Gastroesophageal sphincter (tissue), 3 donors: Measurements from ENCODE around the gene TIMM23.

Experiments used
- CTCF ChIP-seq, 4 experiments: fragments of 200-600 bp in 2 of 4; fragments of 450-650 bp in 2 of 4; sonication (generic) in 1 of 4; IDR thresholded peaks; one replicate each; pipeline ENCODE4 v1.5.1; 2017 to 2019; ENCODE audit warnings: antibody characterized with exemption in 4 of 4, mild to moderate bottlenecking in 2 of 4, moderate library complexity in 2 of 4
- EP300 ChIP-seq: sonication (generic); formaldehyde crosslinking; IDR thresholded peaks from one replicate; pipeline ENCODE4 v1.6.1; 2017; ENCODE audit warnings: antibody characterized with exemption, mild to moderate bottlenecking
- POLR2A ChIP-seq, 2 donors: fragments of 450-650 bp; IDR thresholded peaks; one replicate each; pipeline ENCODE4 v1.6.1; 2017; ENCODE audit warnings: antibody characterized with exemption in 2 of 2, mild to moderate bottlenecking in 2 of 2, moderate library complexity in 1 of 2

GRCh38 chr10:46001187-46001756 is 29.0 kb downstream of the TIMM23 start:
- TF ChIP-seq CTCF (IDR thresholded peaks at IDR 0.05) (no peak), POLR2A (IDR thresholded peaks at IDR 0.05) (no peak), EP300 (no peak)
